HG03342 (cell line): ENCODE measurements around the gene SATL1.
"Not testable (repeated sequence)": the region's sequence is repeated elsewhere in the genome, so short reads cannot be mapped to it uniquely, and the experiment has no call there.

Source experiments
- ATAC-seq: cut with Tn5 transposase; IDR thresholded peaks from one replicate; pipeline ENCODE4 v1.9.1; 2021; ENCODE audit warnings: mild to moderate bottlenecking, moderate library complexity; ENCODE audit not compliant: unreplicated experiment

SATL1 gene, protein sequence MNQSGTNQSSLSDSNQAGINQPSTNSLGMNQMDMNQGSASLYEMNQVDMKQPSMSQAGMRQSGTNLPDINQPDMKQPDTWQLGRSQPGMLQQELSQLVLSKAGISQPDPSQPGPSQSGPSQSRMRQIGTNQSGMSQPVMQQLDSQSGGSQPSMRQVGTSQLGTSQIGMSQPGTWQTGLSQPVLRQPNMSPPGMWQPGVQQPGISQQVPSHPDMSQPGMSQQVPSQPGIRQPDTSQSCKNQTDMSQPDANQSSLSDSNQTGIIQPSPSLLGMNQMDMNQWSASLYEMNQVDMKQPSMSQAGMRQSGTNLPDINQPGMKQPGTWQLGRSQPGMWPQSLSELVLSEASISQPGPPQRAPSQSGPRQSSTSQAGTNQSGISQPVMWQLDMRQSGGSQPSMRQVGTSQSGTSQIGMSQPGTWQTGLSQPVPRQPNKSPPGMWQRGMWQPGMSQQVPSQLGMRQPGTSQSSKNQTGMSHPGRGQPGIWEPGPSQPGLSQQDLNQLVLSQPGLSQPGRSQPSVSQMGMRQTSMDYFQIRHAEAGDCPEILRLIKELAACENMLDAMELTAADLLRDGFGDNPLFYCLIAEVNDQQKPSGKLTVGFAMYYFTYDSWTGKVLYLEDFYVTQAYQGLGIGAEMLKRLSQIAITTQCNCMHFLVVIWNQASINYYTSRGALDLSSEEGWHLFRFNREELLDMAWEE

GRCh38 chrX:85243761-85244449, at the start of gene SATL1, which contains the start of gene ZNF711:
TSS of gene SATL1 (minus strand) at chrX:85243779. CDS start at chrX:85108968, 134,811 bp downstream.
TSS of gene ZNF711 (plus strand) at chrX:85243991. CDS start at chrX:85247573, 3,582 bp downstream.
- peak; percentile 56 for ATAC-seq

DNA sequence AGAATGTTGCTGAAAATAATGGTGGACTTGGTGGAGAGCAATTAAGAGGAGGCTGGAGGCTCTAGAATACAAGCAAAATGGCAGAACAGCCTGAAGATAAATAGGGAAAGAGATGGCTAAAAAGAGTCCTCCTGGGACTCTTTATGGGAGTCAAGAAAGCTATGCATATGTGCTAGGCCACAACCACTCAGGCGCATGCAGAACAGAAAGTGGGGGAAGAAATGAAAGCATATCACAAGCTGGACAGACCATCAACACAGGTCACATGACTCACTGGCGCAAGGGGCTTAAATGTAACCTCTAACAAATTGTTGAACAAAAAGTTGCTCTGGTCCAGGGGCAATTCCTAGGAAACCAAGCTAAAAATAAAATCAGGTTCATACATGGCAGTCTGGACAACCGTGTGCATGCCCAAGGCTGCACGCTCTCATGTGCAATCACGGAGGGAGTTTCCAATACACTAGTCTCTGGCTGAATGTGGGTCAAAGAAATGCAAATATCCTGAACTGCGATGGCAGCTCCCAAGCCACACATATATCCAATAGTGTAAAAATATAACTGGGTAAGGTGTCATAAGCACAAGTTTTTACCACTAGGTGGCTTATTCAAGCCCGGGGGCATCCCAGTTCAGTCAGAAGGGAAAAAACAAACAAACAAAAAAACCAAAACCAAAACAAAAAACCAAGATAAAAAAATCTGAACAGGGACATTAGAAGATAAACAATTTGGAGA, 45.6 kb upstream of the SATL1 start:
- ATAC-seq = no peak

GRCh38 chrX:85285286-85285685, 41.7 kb upstream of the SATL1 start:
- not testable (repeated sequence) for ATAC-seq

DNA sequence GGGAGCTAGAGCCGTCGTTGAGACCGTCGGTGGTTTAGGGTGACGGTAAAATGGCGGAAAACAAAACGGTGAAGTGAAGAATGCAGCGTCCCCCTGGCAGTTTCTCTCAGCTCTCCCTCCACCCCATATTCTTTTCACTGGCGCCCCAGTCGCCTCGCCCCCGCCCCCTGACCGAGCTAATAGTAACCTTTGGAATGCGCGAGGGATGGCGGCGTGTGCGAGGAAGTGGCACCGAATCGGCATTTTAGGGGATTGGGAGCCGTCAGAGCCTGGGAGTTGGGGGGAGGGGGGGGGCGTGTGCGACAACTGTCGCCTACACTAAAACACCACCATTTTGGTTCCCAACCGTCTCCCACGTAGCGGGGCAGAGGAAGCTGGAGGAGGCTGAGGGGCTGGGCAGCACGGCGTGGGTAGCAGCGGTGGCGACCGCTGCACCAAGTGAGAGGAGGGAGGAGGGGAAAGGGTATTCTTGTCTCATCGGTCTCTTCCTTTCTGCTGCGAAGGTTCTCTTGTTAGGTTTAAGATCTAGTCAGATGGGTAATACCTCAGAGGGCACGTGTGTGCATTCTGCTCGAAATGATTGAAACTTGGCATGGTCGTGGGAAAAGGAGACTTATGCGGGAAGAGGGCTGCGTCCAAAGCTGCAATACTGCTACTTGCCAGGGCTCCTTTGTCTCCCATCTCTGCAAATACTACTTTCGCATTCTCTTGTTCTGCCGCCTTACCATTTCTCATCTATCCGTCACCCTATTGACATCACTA, 1.1 kb upstream of the SATL1 start:
- ATAC-seq = peak; percentile 48

- no peak for ATAC-seq
Observed at GRCh38 chrX:85243155-85243554, 424 bp downstream of the SATL1 start.

DNA sequence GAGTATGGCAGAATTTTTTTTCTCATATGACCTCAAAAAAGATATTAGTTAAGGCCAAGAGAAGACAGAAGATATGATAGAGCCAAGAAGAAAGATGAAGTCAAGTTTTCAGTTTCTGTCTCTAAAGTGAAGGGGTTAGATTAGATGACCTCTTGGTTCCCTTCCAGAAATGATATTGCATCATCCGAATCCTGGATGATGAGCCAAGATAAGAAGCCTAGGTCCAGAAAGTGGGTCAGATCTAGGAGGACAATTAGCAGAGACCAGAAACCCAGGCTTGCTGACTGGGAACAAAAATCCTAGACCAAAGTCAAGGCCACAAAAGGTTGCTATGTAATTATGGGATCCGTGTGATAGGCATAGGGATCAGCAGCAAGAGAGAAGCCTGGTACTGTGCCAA, 20.2 kb downstream of the SATL1 start:
- no peak for ATAC-seq

DNA sequence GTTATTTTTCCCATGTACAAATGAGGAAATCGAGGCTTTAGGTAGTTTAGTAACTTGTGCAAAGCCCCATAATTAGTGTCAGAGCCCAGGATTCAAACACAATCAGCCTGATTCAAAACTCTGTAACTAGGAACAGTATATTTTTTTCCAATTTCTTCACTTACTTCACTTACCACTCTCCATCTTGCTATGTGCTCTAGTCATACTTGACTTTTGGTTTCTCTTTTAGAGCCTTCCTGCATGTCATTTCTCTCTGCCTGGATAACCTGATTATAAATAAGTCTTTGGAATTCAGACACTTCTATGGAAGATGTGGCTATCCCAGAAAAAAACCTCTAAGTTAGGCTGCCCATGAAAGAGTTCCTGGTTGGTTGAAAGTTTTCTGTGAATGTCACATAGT, 22.2 kb downstream of the SATL1 start:
- no peak for ATAC-seq

GRCh38 chrX:85215946-85216345, 27.6 kb downstream of the SATL1 start:
- no peak for ATAC-seq

DNA sequence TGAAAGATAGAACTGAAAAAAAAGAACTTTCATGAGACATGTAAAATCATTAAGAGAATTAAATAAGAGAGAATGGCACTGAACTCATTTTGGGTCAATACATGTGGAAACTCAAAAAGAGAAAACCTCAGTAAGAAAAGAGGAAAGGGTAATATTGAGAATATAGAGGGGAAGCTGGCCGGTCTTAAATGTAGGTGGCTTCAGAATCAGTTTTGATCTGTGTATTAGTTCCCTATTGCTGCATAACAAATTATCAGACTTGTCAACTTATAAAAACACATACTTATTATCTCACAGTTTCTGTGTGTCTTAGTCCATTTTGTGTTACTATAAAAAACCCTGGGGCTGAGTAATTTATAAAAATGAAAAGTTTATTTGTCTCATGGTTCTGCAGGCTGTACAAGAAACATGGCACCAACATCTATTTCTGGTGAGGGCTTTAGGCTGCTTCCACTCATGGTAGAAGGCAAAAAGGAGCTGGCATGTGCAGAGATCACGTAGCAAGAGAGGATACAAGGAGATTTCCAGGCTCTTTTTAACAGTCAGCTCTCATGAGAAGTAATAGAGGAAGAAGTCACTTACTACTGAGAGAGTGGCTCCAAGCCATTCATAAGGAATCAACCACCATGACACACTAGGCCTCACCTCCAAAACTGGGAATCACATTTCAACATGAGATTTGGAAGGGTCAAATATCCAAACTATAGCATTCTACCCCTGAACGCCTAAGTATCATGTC, 29.6 kb downstream of the SATL1 start:
- no peak for ATAC-seq

- no peak for ATAC-seq
Observed at GRCh38 chrX:85203461-85203970, 40.1 kb downstream of the SATL1 start.

DNA sequence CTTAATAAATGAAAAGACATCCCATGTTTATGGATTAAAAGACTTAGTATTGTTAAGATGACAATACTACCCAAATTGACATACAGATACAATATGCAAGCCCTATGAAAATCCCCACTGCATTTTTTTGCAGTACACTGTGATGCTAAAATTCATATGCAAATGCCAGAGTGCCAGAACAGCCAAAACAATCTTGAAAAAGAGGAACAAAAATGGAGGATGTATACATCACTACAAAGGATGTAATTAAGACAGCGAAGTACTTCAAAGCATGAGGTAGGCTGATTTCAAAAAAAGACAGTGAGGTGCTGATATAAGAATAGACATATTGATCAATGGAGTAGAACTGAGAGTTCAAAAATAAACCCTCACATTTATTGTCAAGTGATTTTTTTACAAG, 47.3 kb downstream of the SATL1 start:
- no peak for ATAC-seq

- no peak for ATAC-seq
Observed at GRCh38 chrX:85159644-85160043, 83.9 kb downstream of the SATL1 start.

GRCh38 chrX:85140964-85141363, 102.6 kb downstream of the SATL1 start:
- no peak for ATAC-seq

- no peak for ATAC-seq
Observed at GRCh38 chrX:85139422-85139821, 104.2 kb downstream of the SATL1 start.

GRCh38 chrX:85136409-85136808, 107.2 kb downstream of the SATL1 start:
- no peak for ATAC-seq

GRCh38 chrX:85115252-85115651, 128.3 kb downstream of the SATL1 start:
- no peak for ATAC-seq

GRCh38 chrX:85114776-85115175, 128.8 kb downstream of the SATL1 start:
- no peak for ATAC-seq

GRCh38 chrX:85114171-85114570, 129.4 kb downstream of the SATL1 start:
- ATAC-seq = no peak

GRCh38 chrX:85113746-85114145, 129.8 kb downstream of the SATL1 start:
- ATAC-seq = no peak
